ENCODE results near the gene CHD3.

DNA sequence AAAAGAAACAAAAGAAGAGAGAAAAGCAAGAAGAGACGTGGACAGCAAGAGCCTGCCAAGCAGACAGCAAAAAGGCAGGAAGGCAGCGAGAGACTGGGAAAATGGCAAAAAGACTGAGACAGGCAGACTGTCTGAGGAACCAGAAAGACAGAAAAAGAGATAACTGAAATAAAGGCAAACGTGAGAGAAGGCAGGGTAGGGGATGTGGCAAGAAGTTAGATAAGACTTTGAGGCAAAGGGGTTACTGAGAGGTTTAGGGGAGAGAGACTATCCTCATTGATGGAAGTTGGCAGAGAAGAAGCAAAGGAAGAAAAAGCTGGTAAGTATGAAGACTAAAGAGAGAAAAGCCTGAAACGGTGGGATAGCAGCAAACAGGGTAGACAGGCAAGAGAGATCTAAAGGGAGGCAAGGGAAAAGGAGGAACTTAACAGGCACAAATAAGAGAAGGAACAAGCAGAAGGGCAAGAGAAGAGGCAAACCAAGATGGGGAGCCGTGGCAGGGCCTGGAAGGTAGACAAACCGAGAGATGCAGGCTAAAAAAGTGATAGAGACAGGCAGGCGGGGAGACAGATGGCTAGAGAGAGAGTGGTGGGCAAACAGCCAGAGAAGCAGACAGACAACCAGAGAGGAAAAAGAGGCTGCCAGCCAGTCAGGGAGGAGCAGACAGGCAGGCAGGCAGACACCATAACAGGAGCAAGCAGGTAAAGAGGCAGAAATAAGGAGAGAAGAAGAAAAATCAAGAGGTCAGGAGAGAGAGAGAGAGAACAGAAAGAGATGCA, 7.1 kb upstream of the CHD3 start:
- TF ChIP-seq ZNF274 (IDR thresholded peaks at IDR 0.05; ENCODE audit: low read depth, low read length), result no peak
- TF ChIP-seq YY1 (IDR thresholded peaks at IDR 0.05; ENCODE audit: insufficient read depth, insufficient read length), result no peak
- TF ChIP-seq SUZ12 (IDR thresholded peaks at IDR 0.05; ENCODE audit: extremely low read depth, insufficient read depth, insufficient read length), result no peak

All from NT2/D1 (cell line).